Astrocyte of the cerebellum (primary cell): ENCODE measurements around the gene ZDHHC17.

Experiments used
- DNase-seq: peaks from one replicate; pipeline ENCODE4 v3.0.0-alpha.2; 2011; ENCODE audit warnings: low read depth
- H3K4me3 ChIP-seq: 2 replicates; pipeline ENCODE4 v1.5.1; 2011; ENCODE audit warnings: mild to moderate bottlenecking, low read depth, low read length, moderate library complexity
- CTCF ChIP-seq: IDR thresholded peaks from 2 replicates; pipeline ENCODE4 v1.5.1; 2012; ENCODE audit warnings: low read length, low read depth, moderate library complexity, mild to moderate bottlenecking; ENCODE audit errors: missing control alignments
- in situ Hi-C: cut with HindIII; loops from 2 replicates; pipeline ENCODE4 v1.10.0; 2017; ENCODE audit warnings: low sequenced_read_pairs

ZDHHC17 gene

DNA sequence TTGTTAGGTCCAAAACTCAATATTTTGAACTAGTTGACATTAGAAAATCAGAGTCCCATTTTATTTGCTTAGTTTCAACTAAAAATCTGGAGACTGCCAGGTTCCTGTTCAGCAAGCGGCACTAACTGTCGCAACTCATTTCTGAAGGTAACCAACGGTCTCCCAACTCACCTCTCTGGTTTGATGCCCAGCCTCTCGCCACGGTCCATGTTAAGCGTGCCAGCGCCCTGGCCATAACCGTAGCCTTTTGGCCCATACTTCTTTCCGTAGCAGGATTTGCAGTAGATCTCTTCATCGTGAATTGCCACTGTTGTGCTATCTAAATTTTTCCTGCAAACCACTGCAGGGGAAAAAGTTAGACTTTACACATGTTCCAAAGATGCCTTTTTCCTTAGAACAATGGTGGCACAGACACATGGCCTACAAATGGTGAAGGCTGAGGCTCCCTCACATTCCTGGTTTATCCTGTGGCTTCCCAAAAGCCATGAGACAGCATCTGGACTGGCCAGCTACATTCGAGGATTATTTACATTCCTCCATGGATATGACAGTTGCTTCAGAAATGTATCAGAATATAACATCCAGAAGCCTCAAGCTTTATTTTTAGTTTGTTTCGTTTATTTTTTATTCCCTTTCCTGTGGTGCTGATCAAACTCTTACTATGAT lies 99.2 kb downstream of the ZDHHC17 start:
- peak; percentile 71 for DNase-seq
- no peak overlapping the region for H3K4me3 ChIP-seq
- in situ Hi-C loops: no loop called here
- no peak for TF ChIP-seq CTCF

DNA sequence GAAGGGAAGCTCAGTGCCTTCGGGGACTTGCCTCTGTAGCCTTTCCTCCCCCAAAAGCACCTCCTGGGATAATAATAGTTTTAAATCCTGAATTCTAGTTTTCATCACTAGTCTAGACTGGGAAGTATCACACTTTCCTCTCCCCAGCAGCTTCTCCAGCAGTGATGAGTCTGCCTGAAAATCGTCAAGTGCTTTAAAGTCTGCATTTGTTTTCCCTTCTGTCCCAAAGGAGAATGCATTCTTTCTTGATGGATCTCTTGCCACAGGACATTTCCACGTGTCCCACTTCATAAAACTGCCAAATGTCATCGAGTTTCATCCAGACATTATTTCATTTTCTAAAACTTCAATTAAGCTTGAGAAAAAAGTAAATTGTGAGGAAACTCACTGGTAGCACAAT lies 99.9 kb downstream of the ZDHHC17 start:
- in situ Hi-C loops: no loop called here
- TF ChIP-seq CTCF: no peak
- DNase-seq: no peak
- H3K4me3 ChIP-seq: no peak overlapping the region

- H3K4me3 ChIP-seq: no peak overlapping the region
- in situ Hi-C loops: no loop called here
- no peak for TF ChIP-seq CTCF
- DNase-seq: no peak
Measured at GRCh38 chr12:76864791-76865400, 101.0 kb downstream of the ZDHHC17 start.

DNA sequence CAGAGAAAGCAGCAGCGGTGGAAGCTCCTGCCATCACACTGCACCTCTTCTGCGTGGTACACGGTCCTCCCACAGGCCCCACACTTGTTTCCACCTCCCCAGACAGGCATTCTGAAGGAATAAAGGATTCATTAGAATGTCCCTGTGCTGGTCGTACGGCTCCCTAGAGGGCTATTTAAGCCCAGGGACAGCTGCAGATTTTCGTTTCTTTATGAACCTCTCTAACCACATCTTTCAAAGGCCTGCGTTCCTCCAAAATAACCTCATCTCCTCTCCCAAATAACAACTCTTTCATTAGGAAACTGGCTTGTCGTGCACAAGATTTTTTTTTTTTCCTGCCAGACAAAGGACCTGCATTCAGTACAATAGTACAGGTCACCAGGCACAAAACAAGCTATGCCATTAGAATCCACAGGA lies 102.2 kb downstream of the ZDHHC17 start:
- H3K4me3 ChIP-seq: peak overlapping the region; percentile 5
- in situ Hi-C loops: no loop called here
- no peak for TF ChIP-seq CTCF
- no peak for DNase-seq

DNA sequence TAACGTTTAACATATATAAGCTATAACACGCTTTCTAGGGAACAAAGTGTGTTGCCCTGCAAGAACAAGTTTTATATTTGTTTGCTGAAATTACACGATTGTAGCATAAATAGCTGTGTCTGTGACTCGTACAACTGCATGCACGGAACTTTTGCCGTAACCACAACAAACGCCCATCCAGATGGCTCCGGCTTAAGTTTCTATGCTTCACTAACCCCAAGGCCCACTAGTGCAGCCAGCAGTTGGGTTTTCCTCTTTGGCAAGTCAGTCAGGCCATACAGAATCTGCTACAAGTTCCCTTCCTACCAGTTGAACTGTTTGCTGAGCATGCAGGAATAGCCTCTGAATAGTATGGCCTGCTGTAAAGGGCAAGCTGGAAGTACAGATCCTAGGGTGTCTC lies 102.8 kb downstream of the ZDHHC17 start:
- in situ Hi-C loops: no loop called here
- TF ChIP-seq CTCF: no peak
- H3K4me3 ChIP-seq: no peak overlapping the region
- DNase-seq: peak; percentile 80

DNA sequence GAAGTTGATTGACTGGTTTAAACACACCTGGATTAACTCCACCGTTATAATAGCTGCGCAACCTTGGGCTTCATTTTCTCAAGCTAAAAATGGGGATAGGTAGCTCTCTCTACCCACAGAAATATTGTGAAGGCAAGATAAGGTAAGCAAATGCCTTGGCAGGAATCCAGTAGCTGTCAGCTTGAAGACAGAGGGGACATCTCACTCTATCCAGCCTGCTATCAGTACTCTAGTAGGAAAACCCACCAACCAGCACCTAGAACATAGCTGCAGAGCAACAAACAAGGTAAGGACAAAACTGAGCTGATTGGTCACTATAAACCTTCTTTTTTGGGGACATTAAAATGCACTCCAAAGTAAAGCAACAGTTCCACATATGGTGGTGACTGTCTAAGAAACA lies 107.2 kb downstream of the ZDHHC17 start:
- DNase-seq: no peak
- no peak overlapping the region for H3K4me3 ChIP-seq
- TF ChIP-seq CTCF: no peak
- in situ Hi-C loops: no loop called here
